ENCODE results near the gene NNT. TPM values are rescaled to one million over a fixed set of nuclear protein-coding genes. Genes with fewer than 3 reads are reported as not detected.
"Not testable (repeated sequence)": the region's sequence is repeated elsewhere in the genome, so short reads cannot be mapped to it uniquely, and the experiment has no call there.

The NNT gene
- total RNA-seq, 2 donors from 2014 or later: 25.1 to 30.1 TPM

GRCh38 chr5:43658509-43658908 is 55.5 kb downstream of the NNT start:
- Histone ChIP-seq H3K27ac (no peak overlapping the region), H3K4me1 (no peaks in the 10 kb centered on the region), H3K36me3 (replicated peaks in 1 of 2; ENCODE audit: insufficient read depth in 1 of 2, low read depth in 2 of 2) (peaks cover 5 to 17% of the 10 kb centered on the region in 2 donors), H3K4me3 (no peak overlapping the region), H3K27me3 (no peaks in the 10 kb centered on the region), H3K9me3 (no peaks in the 10 kb centered on the region)
- TF ChIP-seq POLR2A (IDR thresholded peaks at IDR 0.05) (no peak), CTCF (IDR thresholded peaks at IDR 0.05) (no peak)
- no peak for ATAC-seq
- 81 to 84% methylated on average over 1 of the region's 1 CpG for WGBS, 2 donors
- intact Hi-C loops (cut with DNase I): no loop called here
- no peak for DNase-seq

GRCh38 chr5:43659075-43659474 is 56.1 kb downstream of the NNT start:
- Histone ChIP-seq H3K36me3 (replicated peaks in 1 of 2; ENCODE audit: insufficient read depth in 1 of 2, low read depth in 2 of 2) (peaks cover 5 to 17% of the 10 kb centered on the region in 2 donors), H3K4me3 (no peak overlapping the region), H3K27ac (no peak overlapping the region), H3K4me1 (no peaks in the 10 kb centered on the region), H3K9me3 (no peaks in the 10 kb centered on the region), H3K27me3 (no peaks in the 10 kb centered on the region)
- WGBS, 2 donors: 73 to 77% methylated on average over 4 of the region's 4 CpGs
- TF ChIP-seq CTCF (IDR thresholded peaks at IDR 0.05) (no peak), POLR2A (IDR thresholded peaks at IDR 0.05) (no peak)
- no peak for DNase-seq
- intact Hi-C loops (cut with DNase I): no loop called here
- no peak for ATAC-seq

- H3K9me3 ChIP-seq: no peaks in the 10 kb centered on the region
- H3K4me1 ChIP-seq: no peaks in the 10 kb centered on the region
- peaks cover 0 to 14% of the 10 kb centered on the region in 2 donors for H3K36me3 ChIP-seq (replicated peaks in 1 of 2; ENCODE audit: insufficient read depth in 1 of 2, low read depth in 2 of 2)
- DNase-seq (peak; percentile 30 to 49 (median 45)), ATAC-seq (no peak)
- intact Hi-C loops (cut with DNase I): no loop called here
- 36 to 66% methylated on average over 1 to 2 of the region's 2 CpGs for WGBS, 2 donors
- H3K27ac ChIP-seq: no peak overlapping the region
- no peaks in the 10 kb centered on the region for H3K27me3 ChIP-seq
- TF ChIP-seq CTCF (IDR thresholded peaks at IDR 0.05) (peak in 6 of 7 experiments; percentile 39 to 57 (median 52)), POLR2A (IDR thresholded peaks at IDR 0.05) (no peak)
- no peak overlapping the region for H3K4me3 ChIP-seq
These were observed 58.1 kb downstream of the NNT start for GRCh38 chr5:43661102-43661501.

GRCh38 chr5:43663916-43664315 is 60.9 kb downstream of the NNT start:
- Histone ChIP-seq H3K4me1 (no peaks in the 10 kb centered on the region), H3K4me3 (no peak overlapping the region), H3K27ac (no peak overlapping the region), H3K36me3 (replicated peaks in 1 of 2; ENCODE audit: insufficient read depth in 1 of 2, low read depth in 2 of 2) (peaks cover 0 to 8% of the 10 kb centered on the region in 2 donors), H3K27me3 (no peaks in the 10 kb centered on the region), H3K9me3 (no peaks in the 10 kb centered on the region)
- DNase-seq (no peak), ATAC-seq (no peak)
- no peak for TF ChIP-seq CTCF (IDR thresholded peaks at IDR 0.05)
- TF ChIP-seq POLR2A (IDR thresholded peaks at IDR 0.05): no peak
- intact Hi-C loops (cut with DNase I): no loop called here

DNA sequence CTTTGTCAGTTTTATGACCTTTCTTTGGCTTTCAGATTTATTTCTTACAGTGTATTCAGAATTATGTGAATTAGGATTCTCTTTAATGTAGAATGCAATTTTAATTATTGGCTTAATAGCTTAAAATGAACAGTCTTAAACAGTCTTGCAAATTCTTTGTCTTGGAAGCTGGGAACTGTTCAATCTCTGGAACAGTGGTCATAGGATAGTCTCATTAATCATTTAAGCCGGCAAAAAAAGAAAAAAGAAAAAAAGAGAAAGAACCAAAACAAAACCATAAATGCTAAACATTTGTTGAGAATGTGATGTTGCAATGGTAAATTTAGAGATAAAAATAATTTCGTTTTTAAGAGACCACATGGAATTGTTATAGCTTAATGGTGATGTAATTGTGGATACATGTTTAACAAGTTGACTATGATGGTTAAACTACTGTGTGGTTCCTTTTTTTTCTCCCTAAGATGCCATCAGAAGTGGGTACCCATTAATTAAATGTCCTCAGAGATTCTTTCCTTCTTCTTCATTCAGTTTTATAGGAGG is 61.6 kb downstream of the NNT start:
- intact Hi-C loops (cut with DNase I): no loop called here
- H3K4me1 ChIP-seq: no peaks in the 10 kb centered on the region
- TF ChIP-seq POLR2A (IDR thresholded peaks at IDR 0.05): no peak
- H3K36me3 ChIP-seq (replicated peaks in 1 of 2; ENCODE audit: insufficient read depth in 1 of 2, low read depth in 2 of 2): peaks cover 0 to 4% of the 10 kb centered on the region in 2 donors
- DNase-seq (no peak), ATAC-seq (no peak)
- 64% methylated on average over 2 of the region's 2 CpGs for WGBS, 2 donors
- H3K27me3 ChIP-seq: no peaks in the 10 kb centered on the region
- H3K27ac ChIP-seq: no peak overlapping the region
- no peak overlapping the region for H3K4me3 ChIP-seq
- no peaks in the 10 kb centered on the region for H3K9me3 ChIP-seq

DNA sequence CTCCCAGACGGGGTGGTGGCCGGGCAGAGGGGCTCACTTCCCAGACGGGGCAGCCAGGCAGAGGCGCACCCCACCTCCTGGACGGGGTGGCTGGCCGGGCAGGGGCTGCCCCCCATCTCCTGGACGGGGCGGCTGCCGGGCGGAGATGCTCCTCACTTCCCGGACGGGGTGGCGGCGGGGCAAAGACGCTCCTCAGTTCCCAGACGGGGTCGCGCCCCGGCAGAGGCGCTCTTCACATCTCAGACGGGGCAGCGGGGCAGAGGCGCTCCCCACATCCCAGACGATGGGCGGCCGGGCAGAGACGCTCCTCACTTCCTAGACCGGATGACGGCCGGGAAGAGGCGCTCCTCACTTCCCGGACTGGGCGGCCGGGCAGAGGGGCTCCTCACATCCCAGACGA is 62.8 kb downstream of the NNT start:
- WGBS, 2 donors: 93 to 97% methylated on average over 31 to 33 of the region's 35 CpGs
- DNase-seq; H3K9me3 ChIP-seq; H3K36me3 ChIP-seq (replicated peaks in 1 of 2; ENCODE audit: insufficient read depth in 1 of 2, low read depth in 2 of 2); ATAC-seq; H3K27ac ChIP-seq; H3K4me3 ChIP-seq; H3K4me1 ChIP-seq; H3K27me3 ChIP-seq; intact Hi-C loops (cut with DNase I): not testable (repeated sequence)

- ATAC-seq; H3K4me1 ChIP-seq; H3K9me3 ChIP-seq; H3K36me3 ChIP-seq (replicated peaks in 1 of 2; ENCODE audit: insufficient read depth in 1 of 2, low read depth in 2 of 2); H3K27ac ChIP-seq; H3K4me3 ChIP-seq; intact Hi-C loops (cut with DNase I); H3K27me3 ChIP-seq; DNase-seq: not testable (repeated sequence)
- 91 to 93% methylated on average over 2 to 8 of the region's 8 CpGs for WGBS, 2 donors
These were observed 63.7 kb downstream of the NNT start for GRCh38 chr5:43666728-43667127.

- ATAC-seq; intact Hi-C loops (cut with DNase I); H3K4me1 ChIP-seq; H3K36me3 ChIP-seq (replicated peaks in 1 of 2; ENCODE audit: insufficient read depth in 1 of 2, low read depth in 2 of 2); H3K4me3 ChIP-seq; H3K27ac ChIP-seq; H3K27me3 ChIP-seq; H3K9me3 ChIP-seq; DNase-seq: not testable (repeated sequence)
- 95 to 97% methylated on average over 4 to 5 of the region's 5 CpGs for WGBS, 2 donors
These were observed 64.4 kb downstream of the NNT start for GRCh38 chr5:43667379-43667778.
